ENCODE data around the gene RYR2. TPM values are rescaled to one million over a fixed set of nuclear protein-coding genes. Genes with fewer than 3 reads are reported as not detected.

RYR2 gene
- total RNA-seq, 2 donors from 2014 or later = 14.2 to 17.1 TPM

GRCh38 chr1:237527761-237528160 lies 485.8 kb downstream of the RYR2 start:
- intact Hi-C loops (cut with DNase I) = no loop called here
- Histone ChIP-seq H3K4me1 (no peaks in the 10 kb centered on the region), H3K27me3 (no peaks in the 10 kb centered on the region), H3K9me3 (no peaks in the 10 kb centered on the region), H3K4me3 (no peak overlapping the region), H3K27ac (no peak overlapping the region), H3K36me3 (replicated peaks in 1 of 2; ENCODE audit: insufficient read depth in 1 of 2, low read depth in 2 of 2) (no peaks in the 10 kb centered on the region)
- DNase-seq (no peak), ATAC-seq (no peak)
- TF ChIP-seq CTCF (IDR thresholded peaks at IDR 0.05) (no peak), POLR2A (IDR thresholded peaks at IDR 0.05) (no peak)
- 67 to 84% methylated on average over 4 of the region's 4 CpGs for WGBS, 2 donors

DNA sequence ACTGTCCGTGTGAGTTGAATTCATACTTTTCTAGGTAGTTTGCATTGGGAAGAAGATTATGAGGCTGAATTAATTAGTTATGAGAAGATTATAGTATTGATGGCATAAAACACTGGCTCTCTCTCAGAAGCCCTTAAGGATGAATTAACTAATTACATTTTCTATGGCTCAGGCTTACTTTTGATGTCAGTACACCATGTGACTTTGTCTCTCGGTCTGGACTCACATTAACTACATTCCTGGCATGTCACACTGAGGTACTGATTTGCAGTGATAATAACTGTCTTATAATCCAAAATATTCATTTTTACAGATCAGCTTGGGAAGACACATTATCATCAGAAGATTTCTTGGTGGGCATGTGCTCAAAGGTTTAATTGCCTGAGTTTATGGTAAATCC lies 486.6 kb downstream of the RYR2 start:
- Histone ChIP-seq H3K4me1 (no peaks in the 10 kb centered on the region), H3K27ac (no peak overlapping the region), H3K27me3 (no peaks in the 10 kb centered on the region), H3K36me3 (replicated peaks in 1 of 2; ENCODE audit: insufficient read depth in 1 of 2, low read depth in 2 of 2) (no peaks in the 10 kb centered on the region), H3K9me3 (no peaks in the 10 kb centered on the region), H3K4me3 (no peak overlapping the region)
- WGBS, 2 donors = 68 to 70% methylated on average over 2 of the region's 2 CpGs
- DNase-seq = no peak
- TF ChIP-seq CTCF (IDR thresholded peaks at IDR 0.05) = no peak
- TF ChIP-seq POLR2A (IDR thresholded peaks at IDR 0.05) = no peak
- intact Hi-C loops (cut with DNase I) = no loop called here
- no peak for ATAC-seq

GRCh38 chr1:237539055-237539454 lies 497.1 kb downstream of the RYR2 start:
- no peaks in the 10 kb centered on the region for H3K36me3 ChIP-seq (replicated peaks in 1 of 2; ENCODE audit: insufficient read depth in 1 of 2, low read depth in 2 of 2)
- no peaks in the 10 kb centered on the region for H3K9me3 ChIP-seq
- H3K4me3 ChIP-seq = no peak overlapping the region
- 88 to 100% methylated on average over 2 of the region's 2 CpGs for WGBS, 2 donors
- intact Hi-C loops (cut with DNase I) = no loop called here
- H3K27ac ChIP-seq = no peak overlapping the region
- TF ChIP-seq POLR2A (IDR thresholded peaks at IDR 0.05) (no peak), CTCF (IDR thresholded peaks at IDR 0.05) (no peak)
- no peaks in the 10 kb centered on the region for H3K4me1 ChIP-seq
- DNase-seq (no peak), ATAC-seq (no peak)
- H3K27me3 ChIP-seq = no peaks in the 10 kb centered on the region

- no peak for DNase-seq
- intact Hi-C loops (cut with DNase I) = no loop called here
- no peaks in the 10 kb centered on the region for H3K9me3 ChIP-seq
- no peak overlapping the region for H3K27ac ChIP-seq
- no peaks in the 10 kb centered on the region for H3K27me3 ChIP-seq
- no peak overlapping the region for H3K4me3 ChIP-seq
- H3K4me1 ChIP-seq = no peaks in the 10 kb centered on the region
- ATAC-seq = no peak
- no peaks in the 10 kb centered on the region for H3K36me3 ChIP-seq (replicated peaks in 1 of 2; ENCODE audit: insufficient read depth in 1 of 2, low read depth in 2 of 2)
- WGBS, 2 donors = 58 to 88% methylated on average over 5 of the region's 5 CpGs
- TF ChIP-seq POLR2A (IDR thresholded peaks at IDR 0.05) = no peak
- TF ChIP-seq CTCF (IDR thresholded peaks at IDR 0.05) = no peak
These were observed 500.8 kb downstream of the RYR2 start for GRCh38 chr1:237542525-237543418.

DNA sequence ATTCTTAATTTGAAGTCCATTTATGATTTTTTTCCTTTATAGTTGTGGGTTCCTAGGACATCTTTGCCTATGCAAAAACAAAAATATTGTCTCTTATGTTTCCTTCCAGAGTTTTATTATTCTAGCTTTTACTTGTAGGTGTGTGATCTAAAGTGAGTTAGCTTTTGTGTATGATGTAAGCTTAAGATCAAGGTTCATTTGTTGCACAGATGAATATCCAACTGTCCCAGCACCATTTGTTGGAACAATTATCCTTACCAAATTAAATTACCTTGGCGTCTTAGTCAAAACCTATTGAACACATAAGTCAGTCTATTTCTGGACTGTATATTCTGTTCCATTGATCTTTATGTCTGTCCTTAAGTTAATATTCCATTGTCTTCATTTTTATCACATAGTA lies 511.1 kb downstream of the RYR2 start:
- Histone ChIP-seq H3K36me3 (replicated peaks in 1 of 2; ENCODE audit: insufficient read depth in 1 of 2, low read depth in 2 of 2) (no peaks in the 10 kb centered on the region), H3K4me1 (no peaks in the 10 kb centered on the region), H3K27ac (no peak overlapping the region), H3K27me3 (no peaks in the 10 kb centered on the region), H3K4me3 (no peak overlapping the region), H3K9me3 (no peaks in the 10 kb centered on the region)
- no peak for ATAC-seq
- DNase-seq = no peak
- no peak for TF ChIP-seq POLR2A (IDR thresholded peaks at IDR 0.05)
- TF ChIP-seq CTCF (IDR thresholded peaks at IDR 0.05) = no peak
- intact Hi-C loops (cut with DNase I) = no loop called here
- 83 to 94% methylated on average over 1 of the region's 1 CpG for WGBS, 2 donors
